HG03135 (cell line): ENCODE measurements around the gene DCAF8L1.
"Not testable (repeated sequence)": the region's sequence is repeated elsewhere in the genome, so short reads cannot be mapped to it uniquely, and the experiment has no call there.

ENCODE experiments used
- ATAC-seq: cut with Tn5 transposase; IDR thresholded peaks from one replicate; pipeline ENCODE4 v1.9.1; 2021; ENCODE audit warnings: mild to moderate bottlenecking, moderate library complexity; ENCODE audit not compliant: unreplicated experiment

Gene DCAF8L1

GRCh38 chrX:27981349-27981748 is at the start of gene DCAF8L1:
TSS of gene DCAF8L1 (minus strand) at chrX:27981449. CDS start at chrX:27981334, 115 bp downstream.
- no peak for ATAC-seq

- no peak for ATAC-seq
Measured at GRCh38 chrX:28022371-28022770, 41.1 kb upstream of the DCAF8L1 start.

GRCh38 chrX:28016823-28017222 is 35.6 kb upstream of the DCAF8L1 start:
- no peak for ATAC-seq

- ATAC-seq: no peak
Measured at GRCh38 chrX:28015993-28016392, 34.7 kb upstream of the DCAF8L1 start.

- no peak for ATAC-seq
Measured at GRCh38 chrX:28010875-28011274, 29.6 kb upstream of the DCAF8L1 start.

GRCh38 chrX:27998666-27999065 is 17.4 kb upstream of the DCAF8L1 start:
- no peak for ATAC-seq

GRCh38 chrX:27997622-27998021 is 16.4 kb upstream of the DCAF8L1 start:
- ATAC-seq: no peak

GRCh38 chrX:27996132-27996531 is 14.9 kb upstream of the DCAF8L1 start:
- no peak for ATAC-seq

GRCh38 chrX:27995611-27996010 is 14.4 kb upstream of the DCAF8L1 start:
- no peak for ATAC-seq

- ATAC-seq: no peak
Measured at GRCh38 chrX:27987862-27988646, 6.8 kb upstream of the DCAF8L1 start.

- not testable (repeated sequence) for ATAC-seq
Measured at GRCh38 chrX:27976934-27977333, 4.3 kb downstream of the DCAF8L1 start.

GRCh38 chrX:27976284-27976683 is 5.0 kb downstream of the DCAF8L1 start:
- ATAC-seq: no peak

- no peak for ATAC-seq
Measured at GRCh38 chrX:27968878-27969277, 12.4 kb downstream of the DCAF8L1 start.

GRCh38 chrX:27968352-27968751 is 12.9 kb downstream of the DCAF8L1 start:
- ATAC-seq: no peak

- no peak for ATAC-seq
Measured at GRCh38 chrX:27966955-27967354, 14.3 kb downstream of the DCAF8L1 start.

GRCh38 chrX:27966492-27966891 is 14.8 kb downstream of the DCAF8L1 start:
- ATAC-seq: no peak

GRCh38 chrX:27965348-27965747 is 15.9 kb downstream of the DCAF8L1 start:
- not testable (repeated sequence) for ATAC-seq

GRCh38 chrX:27964432-27964831 is 16.8 kb downstream of the DCAF8L1 start:
- no peak for ATAC-seq

- not testable (repeated sequence) for ATAC-seq
Measured at GRCh38 chrX:27960410-27960809, 20.8 kb downstream of the DCAF8L1 start.

- ATAC-seq: no peak
Measured at GRCh38 chrX:27953171-27953570, 28.1 kb downstream of the DCAF8L1 start.

GRCh38 chrX:27933361-27933760 is 47.9 kb downstream of the DCAF8L1 start:
- ATAC-seq: no peak
